Activated naive CD8-positive, alpha-beta T cell treated with anti-CD3 and anti-CD28 coated beads for 36 hours (primary cell): Measurements from ENCODE around the gene ADCY2. TPM values are rescaled to one million over a fixed set of nuclear protein-coding genes. Genes with fewer than 3 reads are reported as not detected.

Source experiments
- DNase-seq: peaks from one replicate; pipeline ENCODE4 v3.0.0; 2021
- H3K27ac Mint-ChIP-seq: one replicate; pipeline ENCODE4 v1.8.0; 2022; ENCODE audit warnings: mild to moderate bottlenecking, moderate library complexity, mixed read lengths
- H3K27me3 Mint-ChIP-seq: one replicate; pipeline ENCODE4 v1.8.0; 2022; ENCODE audit warnings: mild to moderate bottlenecking, mixed read lengths
- H3K36me3 Mint-ChIP-seq: one replicate; pipeline ENCODE4 v1.8.0; 2021; ENCODE audit warnings: mild to moderate bottlenecking, mixed read lengths
- H3K4me1 Mint-ChIP-seq: one replicate; pipeline ENCODE4 v1.8.0; 2021; ENCODE audit warnings: mixed read lengths
- H3K4me3 Mint-ChIP-seq: one replicate; pipeline ENCODE4 v1.8.0; 2022; ENCODE audit warnings: mild to moderate bottlenecking, moderate library complexity, mixed read lengths
- H3K9me3 Mint-ChIP-seq: one replicate; pipeline ENCODE4 v1.8.0; 2022; ENCODE audit warnings: mixed read lengths
- total RNA-seq, 2 experiments: library from RNA; stranded (reverse); gene quantifications; one replicate each; pipeline ENCODE4 v1.2.3, GENCODE V29; 2021

Gene ADCY2
- not detected for total RNA-seq

- Mint-ChIP-seq H3K36me3 (no peaks in the 10 kb centered on the region), H3K27ac (no peak within 1 kb of the TSS), H3K4me1 (peaks cover 5% of the 10 kb centered on the region), H3K4me3 (no peak within 1 kb of the TSS), H3K9me3 (no peaks in the 10 kb centered on the region), H3K27me3 (peaks cover 44% of the 10 kb centered on the region)
- no peak for DNase-seq
Observed at GRCh38 chr5:7395947-7396712, at the start of gene ADCY2. ADCY2 (plus strand) TSS chr5:7396138; CDS start chr5:7396297, 159 bp downstream.

- Mint-ChIP-seq H3K36me3 (no peaks in the 10 kb centered on the region), H3K4me1 (no peaks in the 10 kb centered on the region), H3K4me3 (no peak overlapping the region), H3K27me3 (no peaks in the 10 kb centered on the region), H3K27ac (no peak overlapping the region), H3K9me3 (peaks cover under 1% of the 10 kb centered on the region)
- no peak for DNase-seq
Observed at GRCh38 chr5:7347377-7347776, 48.6 kb upstream of the ADCY2 start.

- no peaks in the 10 kb centered on the region for H3K4me1 Mint-ChIP-seq
- H3K4me3 Mint-ChIP-seq: no peak overlapping the region
- no peak overlapping the region for H3K27ac Mint-ChIP-seq
- H3K36me3 Mint-ChIP-seq: no peaks in the 10 kb centered on the region
- DNase-seq: no peak
- H3K27me3 Mint-ChIP-seq: no peaks in the 10 kb centered on the region
- no peaks in the 10 kb centered on the region for H3K9me3 Mint-ChIP-seq
Observed at GRCh38 chr5:7348168-7348854, 47.6 kb upstream of the ADCY2 start.

- no peak for DNase-seq
- H3K27ac Mint-ChIP-seq: no peak overlapping the region
- peaks cover 1% of the 10 kb centered on the region for H3K9me3 Mint-ChIP-seq
- peaks cover 5% of the 10 kb centered on the region for H3K27me3 Mint-ChIP-seq
- no peak overlapping the region for H3K4me3 Mint-ChIP-seq
- H3K36me3 Mint-ChIP-seq: no peaks in the 10 kb centered on the region
- H3K4me1 Mint-ChIP-seq: no peaks in the 10 kb centered on the region
Observed at GRCh38 chr5:7361593-7361992, 34.3 kb upstream of the ADCY2 start.

GRCh38 chr5:7363067-7363677, 32.8 kb upstream of the ADCY2 start:
- no peak overlapping the region for H3K4me3 Mint-ChIP-seq
- H3K9me3 Mint-ChIP-seq: peaks cover 1% of the 10 kb centered on the region
- H3K27me3 Mint-ChIP-seq: no peaks in the 10 kb centered on the region

GRCh38 chr5:7364226-7364875, 31.6 kb upstream of the ADCY2 start:
- no peaks in the 10 kb centered on the region for H3K36me3 Mint-ChIP-seq
- peaks cover 1% of the 10 kb centered on the region for H3K9me3 Mint-ChIP-seq
- no peak for DNase-seq
- H3K4me1 Mint-ChIP-seq: no peaks in the 10 kb centered on the region
- H3K4me3 Mint-ChIP-seq: no peak overlapping the region
- H3K27me3 Mint-ChIP-seq: no peaks in the 10 kb centered on the region
- no peak overlapping the region for H3K27ac Mint-ChIP-seq

More at GRCh38 chr5:7363067-7363677, 32.8 kb upstream of the ADCY2 start:
- Mint-ChIP-seq H3K27ac (no peak overlapping the region), H3K4me1 (no peaks in the 10 kb centered on the region), H3K36me3 (no peaks in the 10 kb centered on the region)
- DNase-seq: no peak

- peaks cover 6% of the 10 kb centered on the region for H3K9me3 Mint-ChIP-seq
- H3K4me1 Mint-ChIP-seq: no peaks in the 10 kb centered on the region
- DNase-seq: no peak
- no peaks in the 10 kb centered on the region for H3K36me3 Mint-ChIP-seq
- H3K27ac Mint-ChIP-seq: no peak overlapping the region
- no peaks in the 10 kb centered on the region for H3K27me3 Mint-ChIP-seq
- no peak overlapping the region for H3K4me3 Mint-ChIP-seq
Observed at GRCh38 chr5:7367780-7368179, 28.2 kb upstream of the ADCY2 start.

GRCh38 chr5:7372399-7372798, 23.5 kb upstream of the ADCY2 start:
- H3K27ac Mint-ChIP-seq: no peak overlapping the region
- H3K27me3 Mint-ChIP-seq: no peaks in the 10 kb centered on the region
- no peak for DNase-seq
- no peak overlapping the region for H3K4me3 Mint-ChIP-seq
- no peaks in the 10 kb centered on the region for H3K36me3 Mint-ChIP-seq
- no peaks in the 10 kb centered on the region for H3K4me1 Mint-ChIP-seq
- peaks cover 6% of the 10 kb centered on the region for H3K9me3 Mint-ChIP-seq

GRCh38 chr5:7374186-7374585, 21.8 kb upstream of the ADCY2 start:
- Mint-ChIP-seq H3K36me3 (no peaks in the 10 kb centered on the region), H3K4me1 (no peaks in the 10 kb centered on the region), H3K27me3 (no peaks in the 10 kb centered on the region), H3K4me3 (no peak overlapping the region), H3K27ac (no peak overlapping the region), H3K9me3 (peaks cover 6% of the 10 kb centered on the region)
- DNase-seq: no peak

GRCh38 chr5:7375457-7375856, 20.5 kb upstream of the ADCY2 start:
- H3K4me3 Mint-ChIP-seq: no peak overlapping the region
- no peak for DNase-seq
- no peaks in the 10 kb centered on the region for H3K27me3 Mint-ChIP-seq
- H3K27ac Mint-ChIP-seq: no peak overlapping the region
- no peaks in the 10 kb centered on the region for H3K4me1 Mint-ChIP-seq
- H3K36me3 Mint-ChIP-seq: no peaks in the 10 kb centered on the region
- H3K9me3 Mint-ChIP-seq: peaks cover 1% of the 10 kb centered on the region

- Mint-ChIP-seq H3K4me1 (no peaks in the 10 kb centered on the region), H3K27me3 (no peaks in the 10 kb centered on the region), H3K27ac (no peak overlapping the region), H3K4me3 (no peak overlapping the region), H3K9me3 (peaks cover 1% of the 10 kb centered on the region), H3K36me3 (no peaks in the 10 kb centered on the region)
- DNase-seq: no peak
Observed at GRCh38 chr5:7376871-7377270, 19.1 kb upstream of the ADCY2 start.

GRCh38 chr5:7377761-7378160, 18.2 kb upstream of the ADCY2 start:
- H3K27ac Mint-ChIP-seq: no peak overlapping the region
- H3K36me3 Mint-ChIP-seq: no peaks in the 10 kb centered on the region
- H3K4me3 Mint-ChIP-seq: no peak overlapping the region
- no peaks in the 10 kb centered on the region for H3K4me1 Mint-ChIP-seq
- DNase-seq: no peak
- H3K9me3 Mint-ChIP-seq: no peaks in the 10 kb centered on the region
- H3K27me3 Mint-ChIP-seq: no peaks in the 10 kb centered on the region

GRCh38 chr5:7382588-7382987, 13.3 kb upstream of the ADCY2 start:
- Mint-ChIP-seq H3K9me3 (no peaks in the 10 kb centered on the region), H3K36me3 (no peaks in the 10 kb centered on the region), H3K27ac (no peak overlapping the region), H3K27me3 (peaks cover 4% of the 10 kb centered on the region), H3K4me3 (no peak overlapping the region), H3K4me1 (no peaks in the 10 kb centered on the region)
- DNase-seq: no peak

- no peaks in the 10 kb centered on the region for H3K9me3 Mint-ChIP-seq
- H3K27me3 Mint-ChIP-seq: peaks cover 4% of the 10 kb centered on the region
- H3K4me3 Mint-ChIP-seq: no peak overlapping the region
- no peaks in the 10 kb centered on the region for H3K36me3 Mint-ChIP-seq
- H3K27ac Mint-ChIP-seq: no peak overlapping the region
- DNase-seq: no peak
- no peaks in the 10 kb centered on the region for H3K4me1 Mint-ChIP-seq
Observed at GRCh38 chr5:7385681-7386080, 10.3 kb upstream of the ADCY2 start.

- DNase-seq: no peak
- H3K9me3 Mint-ChIP-seq: no peaks in the 10 kb centered on the region
- no peaks in the 10 kb centered on the region for H3K36me3 Mint-ChIP-seq
- H3K4me3 Mint-ChIP-seq: no peak overlapping the region
- no peaks in the 10 kb centered on the region for H3K4me1 Mint-ChIP-seq
- H3K27ac Mint-ChIP-seq: no peak overlapping the region
- peaks cover 10% of the 10 kb centered on the region for H3K27me3 Mint-ChIP-seq
Observed at GRCh38 chr5:7388553-7388952, 7.4 kb upstream of the ADCY2 start.
